SK-N-MC (cell line): ENCODE data around the gene MTHFS.

Source experiments
- FOXP2 ChIP-seq: optimal IDR thresholded peaks from 2 replicates; pipeline ENCODE3; 2011; ENCODE audit warnings: mild to moderate bottlenecking, moderate library complexity; ENCODE audit not compliant: insufficient read depth; ENCODE audit errors: extremely low read length, control extremely low read depth
- POLR2AphosphoS5 ChIP-seq: IDR thresholded peaks from 2 replicates; pipeline ENCODE4 v1.6.1; 2012; ENCODE audit warnings: mild to moderate bottlenecking, low read depth, low read length, borderline replicate concordance

DNA sequence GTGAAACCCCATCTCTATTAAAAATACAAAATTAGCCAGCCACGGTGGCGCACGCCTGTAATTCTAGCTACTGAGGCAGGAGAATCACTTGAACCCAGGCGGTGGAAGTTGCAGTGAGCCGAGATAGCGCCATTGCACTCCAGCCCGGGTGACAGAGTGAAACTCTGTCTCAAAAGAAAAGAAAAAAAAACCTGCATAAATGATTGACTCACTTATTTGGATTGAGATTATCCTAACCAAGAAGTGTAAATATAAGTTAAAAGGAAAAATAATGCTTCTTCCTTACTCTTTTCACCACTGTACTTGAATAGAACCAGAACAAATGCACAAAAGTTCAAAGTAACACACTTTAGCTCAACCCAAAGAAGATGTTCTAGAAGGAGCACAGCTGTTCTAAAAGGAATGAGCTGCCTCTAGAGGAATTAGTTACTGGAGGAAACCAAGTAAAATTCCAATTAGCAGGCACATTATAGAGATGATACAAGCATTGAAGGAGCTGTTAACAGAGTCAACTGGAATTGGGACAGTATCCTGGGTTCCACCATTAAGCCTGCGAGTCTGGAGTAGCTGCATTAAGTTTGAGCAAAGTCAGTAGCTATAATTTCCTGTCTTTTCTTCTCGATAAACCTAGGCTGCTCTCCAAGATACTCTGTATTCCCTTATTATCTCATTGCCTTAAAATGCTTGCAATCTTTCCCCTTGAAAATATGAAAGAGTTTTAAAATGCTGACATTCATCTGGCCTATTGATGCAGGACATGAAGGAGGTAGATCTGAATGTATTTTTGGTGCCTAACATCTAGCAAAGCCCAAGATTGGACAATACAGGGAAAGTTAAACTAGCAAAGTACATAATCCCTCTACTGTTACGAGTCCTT is 9.5 kb downstream of the MTHFS start:
- TF ChIP-seq POLR2AphosphoS5 (no peak), FOXP2 (no peak)
